GM23248 (cell line): Measurements from ENCODE around the gene HABP2. TPM values are rescaled to one million over a fixed set of nuclear protein-coding genes. Genes with fewer than 3 reads are reported as not detected.

Experiments
- DNase-seq: peaks from one replicate; pipeline ENCODE4 v3.0.0-alpha.2; 2015
- H2AFZ ChIP-seq: fragments of 200-600 bp; sonication (generic); 2 replicates; pipeline ENCODE4 v1.6.1; 2016; ENCODE audit warnings: antibody characterized with exemption
- H3F3A ChIP-seq: fragments of 200-600 bp; sonication (generic); 2 replicates; pipeline ENCODE4 v1.6.1; 2016; ENCODE audit warnings: mild to moderate bottlenecking, antibody characterized with exemption, mixed run types; ENCODE audit not compliant: insufficient read depth
- H3K27ac ChIP-seq: fragments of 200-600 bp; sonication (generic); 2 replicates; pipeline ENCODE4 v1.5.1; 2016; ENCODE audit warnings: mild to moderate bottlenecking
- H3K27me3 ChIP-seq: fragments of 200-600 bp; sonication (generic); replicated peaks from 2 replicates; pipeline ENCODE4 v1.6.1; 2016; ENCODE audit warnings: mild to moderate bottlenecking; ENCODE audit not compliant: insufficient read depth
- H3K36me3 ChIP-seq: fragments of 200-600 bp; sonication (generic); 2 replicates; pipeline ENCODE4 v1.6.1; 2016; ENCODE audit warnings: low read depth, mild to moderate bottlenecking
- H3K4me1 ChIP-seq: fragments of 200-600 bp; sonication (generic); 2 replicates; pipeline ENCODE4 v1.6.1; 2016; ENCODE audit warnings: mild to moderate bottlenecking; ENCODE audit not compliant: insufficient read depth
- H3K4me2 ChIP-seq: fragments of 200-600 bp; sonication (generic); one replicate; pipeline ENCODE4 v1.6.1; 2016; ENCODE audit warnings: mild to moderate bottlenecking; ENCODE audit not compliant: unreplicated experiment
- H3K4me3 ChIP-seq: fragments of 200-600 bp; sonication (generic); 2 replicates; pipeline ENCODE4 v1.5.1; 2016; ENCODE audit warnings: mild to moderate bottlenecking
- H3K79me2 ChIP-seq: fragments of 200-600 bp; sonication (generic); 2 replicates; pipeline ENCODE4 v1.6.1; 2016; ENCODE audit warnings: mild to moderate bottlenecking; ENCODE audit not compliant: insufficient read depth
- H3K9ac ChIP-seq: fragments of 200-600 bp; sonication (generic); 2 replicates; pipeline ENCODE4 v1.6.1; 2016; ENCODE audit warnings: mild to moderate bottlenecking
- H3K9me2 ChIP-seq: fragments of 200-600 bp; sonication (generic); 2 replicates; pipeline ENCODE4 v1.6.1; 2016; ENCODE audit warnings: mixed run types, mild to moderate bottlenecking, moderate library complexity; ENCODE audit not compliant: insufficient read depth
- H3K9me3 ChIP-seq: fragments of 200-600 bp; sonication (generic); one replicate; pipeline ENCODE4 v1.6.1; 2017; ENCODE audit warnings: low read depth
- H4K20me1 ChIP-seq: fragments of 200-600 bp; sonication (generic); 2 replicates; pipeline ENCODE4 v1.6.0; 2016; ENCODE audit not compliant: insufficient read depth
- EZH2 ChIP-seq: fragments of 200-600 bp; sonication (generic); IDR thresholded peaks from 2 replicates; pipeline ENCODE4 v1.6.1; 2018; ENCODE audit warnings: antibody characterized with exemption, mild to moderate bottlenecking; ENCODE audit not compliant: insufficient read depth, poor library complexity, severe bottlenecking
- EZH2phosphoT487 ChIP-seq: fragments of 200-600 bp; sonication (generic); IDR thresholded peaks from 2 replicates; pipeline ENCODE4 v1.6.1; 2018; ENCODE audit warnings: antibody characterized with exemption, moderate library complexity, mild to moderate bottlenecking, low read depth; ENCODE audit not compliant: insufficient read depth
- WGBS, 2 experiments: methylation state at CpG; one replicate each; pipeline ENCODE4 v1.1.6; 2015 to 2017; ENCODE audit warnings: low lambda C conversion rate in 2 of 2, low coverage in 1 of 2; ENCODE audit errors: missing lambda C conversion rate in 2 of 2; 5-methylcytosine and 5-hydroxymethylcytosine counted together
- in situ Hi-C: fragments of 300-500 bp; cut with MboI; formaldehyde crosslinking; loops from 2 replicates; pipeline ENCODE4 v1.15.0; 2020
- polyA plus RNA-seq: library from polyadenylated mRNA; unstranded; fragments of >200 nt; fragmentation: Nextera tagmentation; extraction: Ambion mirVana; gene quantifications from 2 replicates; pipeline ENCODE4 v1.2.1, GENCODE V29; 2016
- total RNA-seq: library from RNA; depleted of rRNA; stranded (reverse); fragments of >200 nt; shearing (Covaris generic); gene quantifications from 2 replicates; pipeline ENCODE4 v1.2.3, GENCODE V29; 2014

The HABP2 gene
- total and polyA plus RNA-seq, 2 experiments from 2014 or later = not detected

GRCh38 chr10:113592380-113592779 is 39.5 kb downstream of the HABP2 start:
- H3F3A ChIP-seq = no peaks in the 10 kb centered on the region
- H3K4me1 ChIP-seq = no peaks in the 10 kb centered on the region
- no peak overlapping the region for H3K4me2 ChIP-seq
- H2AFZ ChIP-seq = no peak overlapping the region
- no peak overlapping the region for H3K27ac ChIP-seq
- in situ Hi-C loops = no loop called here
- 50% methylated on average over 8 of the region's 8 CpGs for WGBS, 2 experiments
- H3K4me3 ChIP-seq = no peak overlapping the region
- no peaks in the 10 kb centered on the region for H3K9me2 ChIP-seq
- H3K79me2 ChIP-seq = no peaks in the 10 kb centered on the region
- no peak overlapping the region for H3K9ac ChIP-seq
- TF ChIP-seq EZH2 = no peak
- no peak for TF ChIP-seq EZH2phosphoT487
- H4K20me1 ChIP-seq = no peaks in the 10 kb centered on the region
- H3K9me3 ChIP-seq = no peaks in the 10 kb centered on the region
- H3K36me3 ChIP-seq = no peaks in the 10 kb centered on the region
- H3K27me3 ChIP-seq = peaks cover 20% of the 10 kb centered on the region; the same call in 1 of the 2 replicates
- DNase-seq = no peak

- H3K9me2 ChIP-seq = no peaks in the 10 kb centered on the region
- H3K27me3 ChIP-seq = peaks cover 20% of the 10 kb centered on the region; the same call in 1 of the 2 replicates
- no peak for TF ChIP-seq EZH2
- TF ChIP-seq EZH2phosphoT487 = no peak
- no peaks in the 10 kb centered on the region for H3K79me2 ChIP-seq
- no peak overlapping the region for H3K27ac ChIP-seq
- H4K20me1 ChIP-seq = no peaks in the 10 kb centered on the region
- no peak overlapping the region for H3K4me3 ChIP-seq
- H2AFZ ChIP-seq = no peak overlapping the region
- WGBS, 2 experiments = 66 to 70% methylated on average over 13 of the region's 13 CpGs
- in situ Hi-C loops = no loop called here
- no peak overlapping the region for H3K9ac ChIP-seq
- H3K36me3 ChIP-seq = no peaks in the 10 kb centered on the region
- H3K4me2 ChIP-seq = no peak overlapping the region
- no peaks in the 10 kb centered on the region for H3F3A ChIP-seq
- no peaks in the 10 kb centered on the region for H3K9me3 ChIP-seq
- DNase-seq = no peak
- H3K4me1 ChIP-seq = no peaks in the 10 kb centered on the region
These were observed 41.8 kb downstream of the HABP2 start for GRCh38 chr10:113594652-113595051.

DNA sequence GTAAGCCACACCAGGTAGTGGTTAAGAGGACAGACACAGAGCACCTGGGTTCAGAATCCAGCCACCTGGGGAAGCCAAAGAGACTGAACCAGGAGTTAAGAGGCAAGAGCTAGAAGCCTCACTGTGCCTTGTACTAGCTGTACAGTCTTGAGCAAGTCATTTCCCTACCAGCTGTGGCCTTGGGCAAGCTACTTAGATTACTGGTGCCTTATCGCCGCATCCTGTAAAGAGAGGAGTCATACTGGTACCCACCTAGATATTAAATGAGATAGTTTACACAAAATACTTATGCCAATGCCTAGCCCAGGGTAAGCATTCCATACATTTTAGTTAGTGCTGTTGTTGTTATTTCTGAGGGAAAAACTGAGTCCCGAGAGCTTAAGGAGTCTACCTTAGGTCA is 47.7 kb downstream of the HABP2 start:
- H3K9ac ChIP-seq = no peak overlapping the region
- H3K9me3 ChIP-seq = no peaks in the 10 kb centered on the region
- H3K4me1 ChIP-seq = no peaks in the 10 kb centered on the region
- H3K27ac ChIP-seq = no peak overlapping the region
- in situ Hi-C loops = no loop called here
- no peak overlapping the region for H3K4me3 ChIP-seq
- no peaks in the 10 kb centered on the region for H3F3A ChIP-seq
- H4K20me1 ChIP-seq = no peaks in the 10 kb centered on the region
- H3K36me3 ChIP-seq = no peaks in the 10 kb centered on the region
- peaks cover 10% of the 10 kb centered on the region; the same call in 1 of the 2 replicates for H3K27me3 ChIP-seq
- no peaks in the 10 kb centered on the region for H3K9me2 ChIP-seq
- H2AFZ ChIP-seq = no peak overlapping the region
- DNase-seq = no peak
- no peak overlapping the region for H3K4me2 ChIP-seq
- TF ChIP-seq EZH2phosphoT487 = no peak
- no peak for TF ChIP-seq EZH2
- H3K79me2 ChIP-seq = no peaks in the 10 kb centered on the region
- WGBS, 2 experiments = 65 to 79% methylated on average over 3 of the region's 3 CpGs

- H3K9me2 ChIP-seq = no peaks in the 10 kb centered on the region
- H3K9me3 ChIP-seq = no peaks in the 10 kb centered on the region
- no peak for DNase-seq
- no peaks in the 10 kb centered on the region for H3K4me1 ChIP-seq
- H3K27ac ChIP-seq = no peak overlapping the region
- H3K36me3 ChIP-seq = no peaks in the 10 kb centered on the region
- in situ Hi-C loops = no loop called here
- no peak for TF ChIP-seq EZH2
- TF ChIP-seq EZH2phosphoT487 = no peak
- no peak overlapping the region for H3K4me3 ChIP-seq
- H3F3A ChIP-seq = no peaks in the 10 kb centered on the region
- H3K4me2 ChIP-seq = no peak overlapping the region
- H3K79me2 ChIP-seq = no peaks in the 10 kb centered on the region
- H3K27me3 ChIP-seq = peaks cover 4% of the 10 kb centered on the region
- no peaks in the 10 kb centered on the region for H4K20me1 ChIP-seq
- no peak overlapping the region for H3K9ac ChIP-seq
- WGBS, 2 experiments = 72 to 77% methylated on average over 13 of the region's 13 CpGs
- no peak overlapping the region for H2AFZ ChIP-seq
These were observed 50.4 kb downstream of the HABP2 start for GRCh38 chr10:113603057-113603777.

DNA sequence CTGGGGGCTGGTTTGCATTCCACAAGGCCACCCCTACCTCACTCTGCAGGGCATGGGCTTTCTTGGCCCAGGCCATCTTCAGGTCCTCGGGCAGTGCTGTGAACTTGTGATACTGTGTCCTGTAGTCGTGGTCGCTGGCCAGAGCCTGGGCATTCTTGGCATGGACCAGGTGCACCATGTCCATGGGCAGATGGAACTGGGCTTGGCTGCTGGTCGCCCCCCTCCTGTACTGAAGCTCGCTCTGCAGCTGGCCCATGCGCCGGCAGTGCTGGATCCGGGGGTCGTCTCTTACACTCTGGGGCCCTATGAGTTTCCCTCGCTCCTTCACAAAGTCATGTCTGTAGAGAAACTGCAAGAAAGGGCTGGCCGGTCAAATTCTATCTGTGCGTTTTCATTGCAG is 51.7 kb downstream of the HABP2 start:
- 80% methylated on average over 10 to 12 of the region's 12 CpGs for WGBS, 2 experiments

More for the DNA sequence above, 51.7 kb downstream of the HABP2 start:
- no peak overlapping the region for H2AFZ ChIP-seq
- H3K4me1 ChIP-seq = no peaks in the 10 kb centered on the region
- peaks cover 8% of the 10 kb centered on the region for H3K27me3 ChIP-seq
- H3F3A ChIP-seq = no peaks in the 10 kb centered on the region
- H3K4me2 ChIP-seq = no peak overlapping the region
- DNase-seq = no peak
- no peaks in the 10 kb centered on the region for H4K20me1 ChIP-seq
- H3K79me2 ChIP-seq = no peaks in the 10 kb centered on the region
- H3K9me2 ChIP-seq = no peaks in the 10 kb centered on the region
- no peaks in the 10 kb centered on the region for H3K36me3 ChIP-seq
- in situ Hi-C loops = no loop called here
- no peak overlapping the region for H3K27ac ChIP-seq
- H3K9ac ChIP-seq = no peak overlapping the region
- H3K4me3 ChIP-seq = no peak overlapping the region
- H3K9me3 ChIP-seq = no peaks in the 10 kb centered on the region
- TF ChIP-seq EZH2 (no peak), EZH2phosphoT487 (no peak)
